Midbrain (tissue), 1 donor: ENCODE data around the gene DRC7.

Experiments used
- DNase-seq: peaks from one replicate; lab custom pipeline; 2025; lab: John Stamatoyannopoulos, UW

Gene DRC7

DNA sequence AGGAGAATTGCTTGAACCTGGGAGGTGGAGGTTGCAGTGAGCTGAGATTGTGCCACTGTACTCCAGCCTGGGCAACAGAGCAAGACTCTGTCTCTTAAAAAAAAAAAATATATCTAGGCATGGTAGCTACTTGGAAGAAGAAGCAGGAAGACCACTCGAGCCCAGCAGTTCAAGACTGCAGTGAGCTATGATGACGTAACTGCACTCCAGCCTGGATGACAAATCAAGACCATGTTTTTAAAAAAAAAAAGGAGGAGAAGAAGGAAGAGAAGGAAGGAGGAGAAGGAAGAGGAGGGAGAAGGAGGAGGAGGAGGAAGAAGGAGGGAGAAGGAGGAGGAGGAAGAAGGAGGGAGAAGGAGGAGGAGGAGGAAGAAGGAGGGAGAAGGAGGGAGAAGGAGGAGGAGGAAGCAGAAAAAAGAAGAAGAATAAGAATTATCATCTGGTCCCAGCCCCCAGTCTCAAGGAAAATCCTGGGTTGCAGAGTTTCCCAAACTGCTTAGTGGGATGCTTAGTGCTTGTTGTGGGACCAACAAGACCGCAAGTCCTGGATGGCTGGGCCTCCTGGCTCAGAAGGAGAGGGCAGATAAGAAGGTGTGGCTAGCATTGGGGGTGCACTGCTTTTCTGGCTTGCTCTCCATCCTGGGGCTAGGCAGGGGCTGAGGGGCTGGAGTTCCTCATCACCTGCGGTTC is 3.7 kb upstream of the DRC7 start:
- no peak for DNase-seq

GRCh38 chr16:57692636-57693035 is 2.0 kb upstream of the DRC7 start:
- no peak for DNase-seq

GRCh38 chr16:57693550-57693949 is 1.1 kb upstream of the DRC7 start:
- no peak for DNase-seq

DNA sequence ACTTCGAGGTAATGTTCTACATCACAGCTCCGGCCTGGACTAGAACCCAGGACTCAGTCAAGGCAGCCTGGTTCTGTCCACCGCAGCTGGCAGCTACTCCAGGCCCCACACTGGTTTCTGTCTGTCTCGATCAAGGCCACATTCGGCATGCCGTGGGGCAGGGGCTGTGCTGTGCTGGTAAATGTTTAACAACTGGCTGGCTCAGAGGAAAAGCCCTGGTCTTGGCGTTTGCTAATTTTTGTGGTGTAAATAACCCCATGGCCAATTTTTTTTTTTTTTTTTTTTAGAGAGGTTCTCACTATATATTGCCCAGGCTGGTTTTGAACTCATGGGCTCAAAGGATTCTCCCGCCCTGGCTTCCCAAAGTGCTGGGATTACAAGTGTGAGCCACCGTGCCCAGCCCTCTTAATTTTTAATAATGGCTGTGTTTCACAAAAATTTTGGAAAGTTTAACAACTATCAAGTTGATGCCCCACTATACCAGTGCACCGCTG is 328 bp upstream of the DRC7 start:
- DNase-seq = no peak

DNA sequence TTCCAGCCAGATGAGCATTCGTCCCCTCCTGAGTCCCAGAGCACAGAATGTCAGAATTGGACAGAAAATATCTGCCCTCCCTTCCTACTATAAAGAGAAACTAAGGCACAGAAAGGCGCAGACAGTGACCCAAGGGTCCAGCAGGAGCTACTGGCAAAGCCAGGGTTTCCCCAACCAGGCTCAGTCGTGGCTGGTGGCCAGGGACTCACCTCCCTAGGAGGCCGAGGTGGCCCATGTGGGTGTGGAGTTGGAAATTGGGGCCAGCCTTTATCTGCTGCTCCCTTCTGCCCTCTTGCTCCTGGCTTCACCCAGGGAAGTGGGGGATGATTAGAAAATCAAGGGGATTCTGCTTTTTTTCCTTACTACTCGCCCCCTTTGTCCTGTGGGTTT is 1.1 kb downstream of the DRC7 start:
- no peak for DNase-seq

DNA sequence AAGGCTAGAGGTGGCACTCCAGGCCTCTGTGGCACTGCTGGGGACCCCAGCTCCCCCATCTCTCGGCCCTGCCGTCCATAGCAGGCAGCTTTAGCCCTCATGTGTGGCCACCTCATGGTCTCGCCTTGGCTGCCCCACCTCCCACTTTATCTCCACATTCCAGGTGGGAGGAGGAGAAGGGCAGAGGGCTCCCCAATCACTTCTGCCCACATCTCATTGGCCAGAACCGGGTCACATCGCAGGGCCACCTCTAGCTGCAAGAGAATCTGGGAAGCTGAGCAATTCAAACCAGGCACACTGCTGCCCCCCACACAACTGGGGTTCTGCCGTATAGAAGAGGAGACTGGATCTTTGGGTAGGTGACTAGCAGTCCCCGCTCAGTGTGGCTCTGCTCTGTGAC is 1.6 kb downstream of the DRC7 start:
- DNase-seq = no peak

GRCh38 chr16:57697896-57698537 is 3.4 kb downstream of the DRC7 start:
- DNase-seq = no peak

DNA sequence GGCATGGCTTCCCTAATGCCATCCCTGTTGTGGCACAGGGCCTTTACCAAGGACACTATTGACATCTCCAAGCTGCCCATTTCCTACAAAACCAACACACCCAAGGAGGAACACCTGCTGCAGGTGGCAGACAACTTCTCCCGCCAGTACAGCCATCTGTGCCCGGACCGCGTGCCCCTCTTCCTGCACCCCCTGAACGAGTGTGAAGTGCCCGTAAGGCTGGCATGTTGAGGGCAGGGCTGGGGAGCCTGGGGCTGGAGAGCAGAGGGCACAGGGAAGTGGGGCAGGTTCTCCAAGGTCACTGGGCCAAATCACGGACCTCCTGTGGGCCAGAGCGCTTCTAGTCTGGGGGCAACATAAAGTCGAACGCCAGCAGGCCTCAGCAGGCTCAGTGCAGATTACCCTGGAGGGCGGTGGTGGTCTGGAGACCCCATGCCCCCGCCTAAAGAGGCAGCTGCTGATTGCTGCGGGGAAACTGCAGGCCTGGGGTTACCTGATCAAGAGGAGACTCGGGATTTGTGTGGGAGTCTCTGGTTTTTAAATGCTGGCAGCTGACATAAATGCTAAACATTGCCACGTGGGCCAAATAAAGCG is 4.3 kb downstream of the DRC7 start:
- DNase-seq = no peak

DNA sequence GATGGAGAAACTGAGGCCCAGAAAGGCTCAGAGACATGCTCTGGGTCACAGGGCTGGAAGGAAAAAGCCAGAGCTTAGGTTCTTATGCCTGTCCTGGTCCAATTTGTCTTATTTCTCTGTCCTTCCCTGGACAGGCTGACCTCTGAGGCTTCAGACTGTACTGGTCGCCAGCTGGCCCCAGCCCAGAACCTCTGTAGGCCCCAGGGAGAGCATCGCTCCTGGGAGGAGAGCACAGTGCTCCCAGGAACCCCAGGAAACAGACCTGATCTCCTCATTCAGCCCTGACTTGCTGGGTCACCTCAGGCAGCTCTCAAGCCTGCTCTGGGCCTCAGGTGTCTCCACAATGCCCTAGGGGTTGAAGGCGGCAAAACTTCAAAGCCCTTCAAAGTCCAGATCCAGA is 4.9 kb downstream of the DRC7 start:
- DNase-seq = no peak

DNA sequence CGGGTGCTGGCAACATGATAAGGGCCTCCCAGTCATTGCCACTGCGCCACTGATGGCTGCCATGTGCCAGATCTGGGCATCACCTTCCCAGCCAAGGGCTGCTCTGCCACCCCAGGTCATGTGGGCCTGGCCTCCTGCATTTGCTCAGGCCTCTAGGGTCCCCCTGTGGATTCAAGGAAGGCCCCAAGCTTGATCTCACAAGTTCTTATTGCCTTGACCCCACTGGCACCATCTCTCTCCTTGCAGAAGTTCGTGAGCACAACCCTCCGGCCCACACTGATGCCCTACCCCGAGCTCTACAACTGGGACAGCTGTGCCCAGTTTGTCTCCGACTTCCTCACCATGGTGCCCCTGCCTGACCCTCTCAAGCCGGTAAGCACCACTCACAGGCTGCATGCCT is 5.3 kb downstream of the DRC7 start:
- no peak for DNase-seq

DNA sequence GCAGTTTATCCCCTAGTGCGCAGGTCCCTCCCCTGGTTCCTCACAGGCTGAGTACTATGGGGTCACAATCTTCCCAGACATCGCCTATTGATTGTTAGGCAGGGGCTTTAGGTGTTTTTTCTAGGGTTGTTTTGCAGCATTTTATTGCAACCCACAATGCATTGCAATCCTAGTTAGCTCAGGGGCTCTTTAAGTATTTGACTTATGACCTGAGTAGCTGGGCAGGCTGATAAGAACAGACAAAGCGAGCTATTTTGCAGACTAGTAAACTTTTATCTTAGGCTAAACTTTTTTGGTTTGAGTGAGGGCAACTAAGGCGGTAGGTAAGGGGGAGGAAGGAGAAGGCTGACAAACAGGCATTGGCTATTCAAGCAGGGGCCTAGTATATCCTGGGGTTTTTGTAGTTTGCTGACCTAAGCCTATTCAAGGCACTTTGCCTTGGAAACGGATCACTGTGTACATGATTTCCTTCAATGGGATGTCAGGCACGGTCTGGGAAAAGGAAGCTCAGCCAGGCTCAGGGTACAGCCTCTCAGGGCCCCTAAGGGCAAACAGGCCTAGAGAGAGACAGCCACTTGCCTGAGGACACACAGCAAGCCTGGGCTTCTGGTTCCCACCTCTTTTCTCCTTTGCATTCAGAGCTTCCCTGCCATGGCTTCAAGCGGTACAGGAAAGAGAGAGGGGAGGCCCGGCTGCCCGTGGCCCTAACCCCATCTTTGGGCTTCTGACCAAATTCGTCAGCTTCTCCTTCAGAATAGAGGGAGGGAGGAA is 6.4 kb downstream of the DRC7 start:
- DNase-seq = no peak

DNA sequence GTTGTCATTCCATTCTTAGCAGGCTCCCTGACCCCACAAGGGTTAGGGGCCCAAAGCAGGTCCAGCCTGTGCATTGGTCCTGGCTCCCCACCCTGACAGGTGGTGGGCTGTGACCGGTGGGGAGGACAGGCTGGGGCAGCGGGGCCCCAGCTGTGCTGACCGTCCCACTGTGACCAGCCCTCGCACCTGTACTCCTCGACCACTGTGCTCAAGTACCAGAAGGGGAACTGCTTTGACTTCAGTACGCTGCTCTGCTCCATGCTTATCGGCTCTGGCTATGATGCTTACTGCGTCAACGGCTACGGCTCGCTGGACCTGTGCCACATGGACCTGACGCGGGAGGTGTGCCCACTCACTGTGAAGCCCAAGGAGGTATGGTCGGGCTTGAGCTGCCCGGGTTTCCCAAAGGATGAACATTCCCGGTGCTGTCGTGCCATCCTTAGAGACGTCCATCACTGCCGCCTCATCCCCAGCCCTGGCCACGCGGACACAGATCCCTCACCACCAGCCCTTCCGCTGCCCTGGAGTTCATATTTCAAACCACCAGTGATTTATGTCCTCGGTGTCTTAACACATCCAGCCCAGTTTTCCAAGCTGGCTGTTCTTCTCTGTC is 7.3 kb downstream of the DRC7 start:
- DNase-seq = no peak

- no peak for DNase-seq
Measured at GRCh38 chr16:57703416-57704010, 8.9 kb downstream of the DRC7 start.

- no peak for DNase-seq
Measured at GRCh38 chr16:57704011-57704904, 9.7 kb downstream of the DRC7 start.

- DNase-seq = no peak
Measured at GRCh38 chr16:57704905-57705852, 10.6 kb downstream of the DRC7 start.

DNA sequence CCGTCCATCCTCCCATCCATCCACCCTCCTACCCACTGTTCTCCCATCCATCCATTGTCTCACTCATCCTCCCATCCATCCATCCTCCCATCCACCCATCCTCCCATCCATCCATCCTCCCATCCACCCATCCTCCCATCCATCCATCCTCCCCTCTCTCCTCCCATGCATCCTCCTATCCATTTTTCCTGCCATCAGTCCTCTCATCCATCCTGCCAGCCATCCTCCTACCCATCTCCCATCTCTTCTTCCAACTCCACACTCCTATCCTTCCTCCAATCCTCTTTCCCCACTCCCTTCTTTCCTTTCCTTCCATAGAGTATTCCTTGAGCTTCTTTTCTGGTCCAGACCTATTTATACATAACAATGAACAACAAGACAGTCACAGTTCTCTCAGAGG is 12.1 kb downstream of the DRC7 start:
- no peak for DNase-seq

GRCh38 chr16:57707331-57707730 is 12.7 kb downstream of the DRC7 start:
- no peak for DNase-seq

DNA sequence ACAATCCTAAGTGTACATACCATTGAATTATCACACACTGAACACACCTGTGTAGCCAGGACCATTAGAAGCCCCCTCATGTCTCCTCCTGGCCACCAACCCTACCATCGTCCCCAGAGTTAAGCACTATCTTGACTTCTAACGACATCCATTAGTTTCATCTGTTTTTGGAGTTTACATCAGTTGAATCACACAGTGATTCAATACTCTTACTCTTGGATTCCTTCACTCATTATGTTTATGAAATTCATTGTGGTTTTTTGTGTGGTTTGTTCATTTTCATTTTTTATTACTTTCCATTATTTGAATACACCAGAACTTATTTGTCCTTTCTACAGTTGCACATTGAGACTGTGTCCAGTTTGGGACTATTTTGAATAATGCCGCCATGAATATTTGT is 13.6 kb downstream of the DRC7 start:
- no peak for DNase-seq

DNA sequence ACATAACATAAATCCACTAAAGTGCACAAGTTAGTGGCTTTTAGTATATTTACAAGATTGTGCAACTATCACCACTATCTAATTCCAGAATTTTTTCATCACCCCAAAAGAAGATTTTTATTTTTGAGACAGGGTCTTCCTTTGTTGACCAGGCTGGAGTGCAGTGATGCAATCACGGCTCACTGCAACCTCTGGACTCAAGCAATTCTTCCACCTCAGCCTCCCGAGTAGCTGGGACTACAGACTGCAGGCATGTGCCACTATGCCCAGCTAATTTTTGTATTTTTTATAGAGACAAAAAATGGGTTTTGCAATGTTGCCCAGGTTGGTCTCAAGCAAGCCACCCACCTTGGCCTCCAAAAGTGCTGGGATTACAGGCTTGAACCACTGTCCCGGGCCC is 15.1 kb downstream of the DRC7 start:
- DNase-seq = no peak

GRCh38 chr16:57711346-57711745 is 16.7 kb downstream of the DRC7 start:
- DNase-seq = no peak
